ENCODE data around the gene CA14.

DNA sequence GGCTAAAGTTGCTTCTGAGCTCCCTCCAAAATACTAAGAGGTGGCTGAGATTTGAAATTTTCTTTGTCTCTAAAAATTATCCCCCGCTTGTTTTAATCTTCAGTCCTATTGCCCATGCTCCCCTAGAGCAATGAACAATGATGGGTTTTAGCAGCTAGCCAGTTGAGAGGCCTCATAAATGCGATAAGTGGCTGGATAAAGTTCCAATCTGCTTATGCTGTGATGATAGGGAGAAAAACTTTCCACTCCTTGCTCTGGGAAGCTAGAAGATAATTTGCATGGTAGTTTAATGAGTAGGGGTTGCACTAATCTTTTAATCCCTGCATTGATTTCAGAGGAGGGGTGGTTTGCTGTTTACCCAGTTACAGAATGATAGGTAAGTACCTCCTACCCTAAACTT is 54.2 kb downstream of the CA14 start:
- TF ChIP-seq, protein P1, sequence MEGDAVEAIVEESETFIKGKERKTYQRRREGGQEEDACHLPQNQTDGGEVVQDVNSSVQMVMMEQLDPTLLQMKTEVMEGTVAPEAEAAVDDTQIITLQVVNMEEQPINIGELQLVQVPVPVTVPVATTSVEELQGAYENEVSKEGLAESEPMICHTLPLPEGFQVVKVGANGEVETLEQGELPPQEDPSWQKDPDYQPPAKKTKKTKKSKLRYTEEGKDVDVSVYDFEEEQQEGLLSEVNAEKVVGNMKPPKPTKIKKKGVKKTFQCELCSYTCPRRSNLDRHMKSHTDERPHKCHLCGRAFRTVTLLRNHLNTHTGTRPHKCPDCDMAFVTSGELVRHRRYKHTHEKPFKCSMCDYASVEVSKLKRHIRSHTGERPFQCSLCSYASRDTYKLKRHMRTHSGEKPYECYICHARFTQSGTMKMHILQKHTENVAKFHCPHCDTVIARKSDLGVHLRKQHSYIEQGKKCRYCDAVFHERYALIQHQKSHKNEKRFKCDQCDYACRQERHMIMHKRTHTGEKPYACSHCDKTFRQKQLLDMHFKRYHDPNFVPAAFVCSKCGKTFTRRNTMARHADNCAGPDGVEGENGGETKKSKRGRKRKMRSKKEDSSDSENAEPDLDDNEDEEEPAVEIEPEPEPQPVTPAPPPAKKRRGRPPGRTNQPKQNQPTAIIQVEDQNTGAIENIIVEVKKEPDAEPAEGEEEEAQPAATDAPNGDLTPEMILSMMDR (IDR thresholded peaks at IDR 0.05; ENCODE audit: insufficient read depth, low read length, poor library complexity, severe bottlenecking): no peak
- no peak for TF ChIP-seq EZH2phosphoT487 (conservative IDR thresholded peaks at IDR 0.05; ENCODE audit: low read length)

Data from SU-DHL-6 (cell line).